Dedifferentiated amniotic fluid mesenchymal stem cell (primary cell): ENCODE data around the gene MPI.

Experiments used
- DNase-seq: peaks from one replicate; pipeline ENCODE4 v3.0.0-alpha.2; 2016; ENCODE audit errors: extremely low spot score

The MPI gene

GRCh38 chr15:74889883-74890664 is at the start of gene MPI:
TSS of gene MPI (plus strand) at chr15:74890042. CDS start at chr15:74890074, 32 bp downstream.
- peak; percentile 80 for DNase-seq

GRCh38 chr15:74840851-74841775 is 48.7 kb upstream of the MPI start:
- DNase-seq, result no peak

GRCh38 chr15:74841891-74842373 is 47.9 kb upstream of the MPI start:
- DNase-seq, result no peak

GRCh38 chr15:74842581-74843444 is 47.0 kb upstream of the MPI start, which contains the start of gene ULK3:
TSS of gene ULK3 (minus strand) at chr15:74843156. CDS start at chr15:74843105, 51 bp downstream.
- peak; percentile 78 for DNase-seq

- no peak for DNase-seq
Measured at GRCh38 chr15:74843445-74843828, 46.4 kb upstream of the MPI start.

- DNase-seq, result no peak
Measured at GRCh38 chr15:74843891-74844299, 45.9 kb upstream of the MPI start.

GRCh38 chr15:74844319-74845207 is 45.3 kb upstream of the MPI start:
- DNase-seq, result no peak

GRCh38 chr15:74845208-74845568 is 44.7 kb upstream of the MPI start:
- no peak for DNase-seq

- DNase-seq, result no peak
Measured at GRCh38 chr15:74845581-74845980, 44.3 kb upstream of the MPI start.

GRCh38 chr15:74847432-74847831 is 42.4 kb upstream of the MPI start:
- no peak for DNase-seq

GRCh38 chr15:74850393-74850792 is 39.4 kb upstream of the MPI start:
- no peak for DNase-seq

GRCh38 chr15:74851960-74852359 is 37.9 kb upstream of the MPI start:
- no peak for DNase-seq

- no peak for DNase-seq
Measured at GRCh38 chr15:74854453-74855022, 35.3 kb upstream of the MPI start.

GRCh38 chr15:74855857-74856256 is 34.0 kb upstream of the MPI start:
- no peak for DNase-seq

GRCh38 chr15:74856537-74856936 is 33.3 kb upstream of the MPI start:
- DNase-seq, result no peak

- DNase-seq, result no peak
Measured at GRCh38 chr15:74857082-74857655, 32.7 kb upstream of the MPI start.

GRCh38 chr15:74857671-74858368 is 32.0 kb upstream of the MPI start:
- no peak for DNase-seq

GRCh38 chr15:74858369-74858740 is 31.5 kb upstream of the MPI start:
- DNase-seq, result no peak
